ENCODE results near the gene BLM.

Gene BLM

GRCh38 chr15:90799639-90800170 is 82.6 kb downstream of the BLM start:
- no peak for DNase-seq

- no peak for DNase-seq
These were observed 84.7 kb downstream of the BLM start for GRCh38 chr15:90801803-90802202.

GRCh38 chr15:90807074-90807785 is 90.1 kb downstream of the BLM start:
- DNase-seq, result no peak

GRCh38 chr15:90807786-90808086 is 90.6 kb downstream of the BLM start:
- DNase-seq, result no peak

GRCh38 chr15:90808517-90809235 is 91.5 kb downstream of the BLM start:
- DNase-seq, result no peak

- DNase-seq, result no peak
These were observed 92.4 kb downstream of the BLM start for GRCh38 chr15:90809536-90809935.

GRCh38 chr15:90810354-90810753 is 93.2 kb downstream of the BLM start:
- no peak for DNase-seq

- no peak for DNase-seq
These were observed 95.2 kb downstream of the BLM start for GRCh38 chr15:90812171-90812957.

- no peak for DNase-seq
These were observed 95.8 kb downstream of the BLM start for GRCh38 chr15:90812958-90813265.

- DNase-seq, result no peak
These were observed 96.6 kb downstream of the BLM start for GRCh38 chr15:90813796-90814190.

- DNase-seq, result no peak
These were observed 97.2 kb downstream of the BLM start for GRCh38 chr15:90814191-90814821.

GRCh38 chr15:90816401-90817116 is 99.4 kb downstream of the BLM start:
- peak; percentile 26 for DNase-seq

- no peak for DNase-seq
These were observed 100.2 kb downstream of the BLM start for GRCh38 chr15:90817117-90818057.

- DNase-seq, result no peak
These were observed 101.4 kb downstream of the BLM start for GRCh38 chr15:90818251-90819210.

GRCh38 chr15:90819390-90819789 is 102.2 kb downstream of the BLM start:
- DNase-seq, result no peak

- no peak for DNase-seq
These were observed 102.7 kb downstream of the BLM start for GRCh38 chr15:90819850-90820249.

GRCh38 chr15:90820481-90820880 is 103.3 kb downstream of the BLM start:
- no peak for DNase-seq

GRCh38 chr15:90822204-90822955 is 105.2 kb downstream of the BLM start:
- no peak for DNase-seq

GRCh38 chr15:90823455-90823974 is 106.4 kb downstream of the BLM start:
- DNase-seq, result no peak
